HUES48 (cell line): Measurements from ENCODE around the gene ATXN1.
"Not testable (repeated sequence)": the region's sequence is repeated elsewhere in the genome, so short reads cannot be mapped to it uniquely, and the experiment has no call there.

Source experiments
- H3K27ac ChIP-seq: one replicate; pipeline ENCODE4 v1.7.0; 2013; ENCODE audit warnings: low read depth, low read length, inconsistent platforms
- H3K27me3 ChIP-seq: 2 replicates; pipeline ENCODE4 v1.6.1; 2013; ENCODE audit warnings: mild to moderate bottlenecking, low read length; ENCODE audit not compliant: control insufficient read depth, insufficient read depth
- H3K36me3 ChIP-seq: 2 replicates; pipeline ENCODE4 v1.6.1; 2013; ENCODE audit warnings: low read length; ENCODE audit not compliant: control insufficient read depth, insufficient read depth
- H3K4me1 ChIP-seq: 2 replicates; pipeline ENCODE4 v1.6.1; 2013; ENCODE audit warnings: mild to moderate bottlenecking, low read length; ENCODE audit not compliant: control insufficient read depth, insufficient read depth
- H3K4me3 ChIP-seq: 2 replicates; pipeline ENCODE4 v1.5.1; 2013; ENCODE audit warnings: mild to moderate bottlenecking, low read depth, low read length
- H3K9ac ChIP-seq: 2 replicates; pipeline ENCODE4 v1.6.1; 2013; ENCODE audit warnings: mild to moderate bottlenecking, low read depth, low read length, moderate library complexity
- H3K9me3 ChIP-seq: 2 replicates; pipeline ENCODE4 v1.6.1; 2013; ENCODE audit warnings: low read length; ENCODE audit not compliant: control insufficient read depth, insufficient read depth

The ATXN1 gene

DNA sequence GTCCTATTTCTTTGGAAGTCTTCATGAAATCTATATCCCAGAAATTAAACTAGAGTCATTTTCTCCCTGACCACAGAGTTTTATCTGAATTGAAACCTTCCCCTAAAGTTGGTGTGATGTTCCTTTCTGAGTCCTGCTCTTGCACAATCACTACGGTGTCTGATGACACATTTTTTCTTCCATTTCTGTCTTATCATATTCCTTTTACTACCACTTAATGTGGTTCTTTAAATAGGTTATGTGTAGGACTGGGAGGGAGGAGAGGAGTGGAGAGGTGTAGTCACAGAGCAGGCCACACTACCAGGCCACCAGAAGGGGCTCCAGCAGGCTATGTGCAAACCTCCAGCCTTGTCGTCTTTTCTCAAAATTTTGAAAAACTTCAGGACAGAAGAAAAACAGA, 39.7 kb upstream of the ATXN1 start:
- H3K36me3 ChIP-seq = no peaks in the 10 kb centered on the region
- no peak overlapping the region for H3K4me3 ChIP-seq
- no peaks in the 10 kb centered on the region for H3K9me3 ChIP-seq
- no peaks in the 10 kb centered on the region for H3K27me3 ChIP-seq
- H3K27ac ChIP-seq = no peak overlapping the region
- peaks cover 34% of the 10 kb centered on the region for H3K4me1 ChIP-seq
- no peak overlapping the region for H3K9ac ChIP-seq

DNA sequence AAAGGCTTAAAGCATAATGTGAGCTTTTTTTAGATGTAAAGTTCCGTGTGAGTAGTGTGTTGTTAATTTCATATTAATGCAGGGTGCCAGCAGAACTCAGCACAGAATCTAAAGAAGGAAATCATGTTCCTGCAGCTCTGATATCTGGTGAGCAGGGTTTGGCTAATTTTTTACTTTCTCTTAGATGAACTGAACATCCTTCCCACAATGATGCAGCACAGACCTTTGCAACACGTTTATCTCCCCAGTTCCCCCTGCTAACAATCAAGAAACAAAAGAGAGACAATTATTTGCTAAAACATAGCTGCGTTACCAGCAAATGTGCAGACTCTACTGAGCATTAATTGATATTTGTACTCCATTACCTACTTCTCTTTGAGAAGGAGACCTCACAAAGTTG, 39.1 kb upstream of the ATXN1 start:
- peaks cover 28% of the 10 kb centered on the region for H3K4me1 ChIP-seq
- no peak overlapping the region for H3K9ac ChIP-seq
- no peak overlapping the region for H3K4me3 ChIP-seq
- no peaks in the 10 kb centered on the region for H3K27me3 ChIP-seq
- H3K9me3 ChIP-seq = no peaks in the 10 kb centered on the region
- no peaks in the 10 kb centered on the region for H3K36me3 ChIP-seq
- no peak overlapping the region for H3K27ac ChIP-seq

DNA sequence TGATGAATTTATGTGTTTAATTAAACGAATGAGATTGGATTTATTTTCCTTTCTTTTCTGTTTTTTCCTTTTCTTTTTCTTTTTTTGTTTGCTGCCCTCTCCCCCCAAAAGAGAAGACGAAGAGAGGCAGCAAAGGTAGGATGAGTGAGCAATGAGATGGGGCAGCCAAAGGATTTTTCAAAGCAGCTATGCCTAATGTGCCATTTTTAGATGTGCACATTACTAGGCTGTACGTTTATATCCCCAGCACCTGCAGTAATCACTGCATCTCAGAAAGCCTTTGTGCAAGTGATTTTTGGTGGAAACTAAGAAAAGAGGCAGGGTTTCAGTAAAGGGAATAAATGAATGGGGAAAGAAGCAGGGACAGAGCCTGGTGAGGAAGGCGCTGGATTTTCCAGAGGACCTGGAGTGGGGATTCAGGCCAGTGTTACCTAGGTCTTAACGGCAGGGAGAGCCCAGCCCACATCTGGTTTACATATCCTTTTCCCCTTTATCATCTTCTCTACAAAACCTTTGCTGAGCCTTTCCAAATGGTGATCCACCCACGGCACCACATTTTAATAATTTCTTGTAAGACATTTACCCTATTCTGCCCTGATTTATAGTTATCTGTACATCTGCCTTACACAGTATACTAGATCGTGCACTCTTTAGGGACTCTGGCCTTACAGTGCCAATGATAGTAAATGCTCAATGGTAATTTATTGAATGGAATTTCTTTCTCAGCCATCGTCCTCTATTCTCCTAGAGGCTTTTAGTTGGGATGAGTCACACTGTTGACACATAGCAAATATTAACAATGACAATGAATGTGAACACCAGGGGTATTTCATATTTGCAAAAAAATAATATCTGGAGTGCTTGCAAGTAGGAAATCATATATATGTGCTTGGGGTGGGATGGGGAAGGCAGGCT, 38.3 kb upstream of the ATXN1 start:
- Histone ChIP-seq H3K36me3 (no peaks in the 10 kb centered on the region), H3K4me3 (no peak overlapping the region), H3K9ac (no peak overlapping the region), H3K27ac (no peak overlapping the region), H3K9me3 (no peaks in the 10 kb centered on the region), H3K27me3 (no peaks in the 10 kb centered on the region), H3K4me1 (peaks cover 20% of the 10 kb centered on the region)

DNA sequence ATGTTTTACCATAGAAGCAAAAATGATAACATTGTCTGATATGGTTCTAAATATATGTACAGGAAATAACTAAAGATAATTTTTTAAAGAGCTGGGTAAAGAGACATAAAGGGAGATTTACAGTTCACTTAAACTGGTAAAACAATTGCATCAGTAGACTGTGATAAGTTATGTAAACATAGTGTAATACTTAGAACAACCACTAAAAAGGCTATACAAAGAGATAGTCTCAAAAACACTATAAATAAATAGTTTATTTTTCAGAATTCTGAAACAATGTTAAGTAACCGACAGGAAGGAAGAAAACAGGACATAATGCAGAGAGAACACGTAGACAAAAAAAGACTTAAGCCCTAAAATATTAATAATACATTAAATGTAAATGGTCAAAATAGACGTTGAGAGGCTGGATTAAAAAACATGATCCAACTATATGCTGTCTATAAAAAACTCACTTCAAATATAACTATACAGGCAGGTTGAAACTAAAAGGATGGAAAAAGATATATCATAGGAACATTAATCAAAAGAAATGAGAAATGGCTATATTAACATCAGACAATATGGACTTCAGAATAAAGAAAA, 32.7 kb upstream of the ATXN1 start:
- Histone ChIP-seq H3K9ac (no peak overlapping the region), H3K4me1 (no peaks in the 10 kb centered on the region), H3K9me3 (peaks cover 20% of the 10 kb centered on the region), H3K27me3 (no peaks in the 10 kb centered on the region), H3K27ac (no peak overlapping the region), H3K4me3 (no peak overlapping the region), H3K36me3 (no peaks in the 10 kb centered on the region)

DNA sequence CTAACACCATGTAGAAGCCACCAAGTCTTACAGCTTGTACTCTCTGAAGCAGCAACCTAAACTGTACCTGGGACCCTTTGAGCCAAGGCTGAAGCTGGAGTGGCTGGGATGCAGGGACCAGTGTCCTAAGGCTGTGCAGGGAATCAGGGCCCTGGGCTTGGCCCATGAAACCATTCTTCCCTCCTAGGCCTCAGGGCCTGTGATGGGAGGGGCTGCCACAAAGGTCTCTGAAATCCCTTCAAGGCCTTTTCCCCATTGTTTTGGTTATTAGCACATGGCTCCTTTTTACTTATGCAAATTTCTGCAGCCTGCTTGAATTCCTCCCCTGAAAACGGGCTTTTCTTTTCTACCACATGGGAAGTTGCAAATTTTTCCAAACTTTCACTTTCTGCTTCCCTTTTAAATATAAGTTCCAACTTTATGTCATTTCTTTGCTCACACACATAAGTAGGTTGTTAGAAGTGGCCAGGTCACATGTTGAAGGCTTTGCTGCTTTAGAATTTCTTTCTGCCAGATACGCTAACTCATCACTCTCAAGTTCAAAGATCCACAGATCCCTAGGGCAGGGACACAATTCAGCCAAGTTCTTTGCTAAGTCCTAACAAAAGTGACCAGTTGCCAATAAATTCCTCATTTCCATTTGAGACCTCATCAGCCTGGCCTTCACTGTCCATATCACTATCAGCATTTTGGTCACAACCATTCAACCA, 28.2 kb upstream of the ATXN1 start:
- Histone ChIP-seq H3K4me3 (peak overlapping the region; percentile 17; the same call in 1 of the 2 replicates), H3K27ac (no peak overlapping the region), H3K27me3 (no peaks in the 10 kb centered on the region), H3K9me3 (peaks cover 32% of the 10 kb centered on the region), H3K9ac (no peak overlapping the region), H3K4me1 (no peaks in the 10 kb centered on the region), H3K36me3 (no peaks in the 10 kb centered on the region)

DNA sequence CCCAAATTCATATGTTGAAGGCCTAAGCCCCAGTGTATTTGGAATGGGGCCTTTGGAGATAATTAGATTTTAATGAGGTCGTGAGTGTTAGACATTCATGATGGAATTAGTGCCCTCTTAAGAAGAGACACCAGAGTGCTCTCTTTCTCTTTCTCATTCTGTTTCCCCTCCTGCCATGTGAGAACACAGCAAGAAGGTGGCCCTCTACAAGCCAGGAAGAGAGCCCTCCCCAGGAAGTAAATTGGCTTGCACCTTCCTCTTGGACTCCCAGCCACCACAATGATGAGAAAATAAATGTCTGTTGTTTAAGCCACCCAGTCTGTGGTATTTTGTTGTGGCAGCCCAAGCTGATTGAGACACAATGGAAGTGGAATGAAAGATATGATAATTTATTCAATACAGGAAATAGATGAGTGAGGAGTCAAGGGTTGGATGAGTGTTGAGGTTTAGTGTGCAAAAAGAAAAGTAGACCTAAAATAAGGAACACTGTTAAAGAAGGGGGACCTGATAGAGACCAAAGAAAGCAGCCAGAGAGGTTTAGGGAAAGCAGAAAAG, 25.9 kb upstream of the ATXN1 start:
- Histone ChIP-seq H3K36me3 (no peaks in the 10 kb centered on the region), H3K4me1 (no peaks in the 10 kb centered on the region), H3K27me3 (no peaks in the 10 kb centered on the region), H3K4me3 (no peak overlapping the region), H3K9me3 (peaks cover 32% of the 10 kb centered on the region), H3K9ac (no peak overlapping the region), H3K27ac (no peak overlapping the region)

DNA sequence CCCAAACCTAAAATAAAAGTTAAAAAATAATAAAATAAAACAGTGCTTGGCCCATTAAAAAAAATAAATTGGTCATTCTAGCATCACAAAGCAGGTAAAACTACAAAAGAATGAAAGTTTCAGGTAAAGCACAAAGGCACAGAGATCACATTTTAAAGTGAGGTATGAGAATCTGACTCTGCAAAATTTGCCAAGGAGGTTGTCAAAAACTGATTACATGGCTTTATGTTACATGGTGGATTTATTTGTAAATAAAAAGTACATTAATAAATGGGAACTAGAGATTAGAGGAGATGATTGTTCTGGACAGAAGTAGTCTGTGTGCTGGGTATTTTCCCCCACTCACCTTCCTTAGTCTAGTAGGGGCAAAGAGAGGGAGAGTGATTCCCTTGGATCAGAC, 24.2 kb upstream of the ATXN1 start:
- Histone ChIP-seq H3K27me3 (no peaks in the 10 kb centered on the region), H3K27ac (no peak overlapping the region), H3K36me3 (no peaks in the 10 kb centered on the region), H3K9ac (no peak overlapping the region), H3K9me3 (peaks cover 28% of the 10 kb centered on the region), H3K4me3 (no peak overlapping the region), H3K4me1 (no peaks in the 10 kb centered on the region)

DNA sequence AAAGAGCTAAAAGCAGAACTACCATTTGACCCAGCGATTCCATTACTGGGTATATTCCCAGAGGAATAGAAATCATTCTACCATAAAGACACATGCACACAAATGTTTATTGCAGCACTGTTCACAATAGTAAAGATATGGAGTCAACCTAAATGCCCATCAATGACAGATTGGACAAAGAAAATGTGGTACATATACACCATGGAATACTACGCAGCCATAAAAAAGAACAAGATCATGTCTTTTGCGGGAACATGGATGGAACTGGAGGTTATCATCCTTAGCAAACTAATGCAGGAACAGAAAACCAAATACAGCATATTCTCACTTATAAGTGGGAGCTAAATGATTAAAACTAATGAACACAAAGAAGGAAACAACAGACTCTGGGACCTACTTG, 23.7 kb upstream of the ATXN1 start:
- H3K9me3 ChIP-seq = peaks cover 22% of the 10 kb centered on the region
- not testable (repeated sequence) for H3K9ac ChIP-seq, H3K27ac ChIP-seq, H3K36me3 ChIP-seq, H3K27me3 ChIP-seq, H3K4me1 ChIP-seq, H3K4me3 ChIP-seq

DNA sequence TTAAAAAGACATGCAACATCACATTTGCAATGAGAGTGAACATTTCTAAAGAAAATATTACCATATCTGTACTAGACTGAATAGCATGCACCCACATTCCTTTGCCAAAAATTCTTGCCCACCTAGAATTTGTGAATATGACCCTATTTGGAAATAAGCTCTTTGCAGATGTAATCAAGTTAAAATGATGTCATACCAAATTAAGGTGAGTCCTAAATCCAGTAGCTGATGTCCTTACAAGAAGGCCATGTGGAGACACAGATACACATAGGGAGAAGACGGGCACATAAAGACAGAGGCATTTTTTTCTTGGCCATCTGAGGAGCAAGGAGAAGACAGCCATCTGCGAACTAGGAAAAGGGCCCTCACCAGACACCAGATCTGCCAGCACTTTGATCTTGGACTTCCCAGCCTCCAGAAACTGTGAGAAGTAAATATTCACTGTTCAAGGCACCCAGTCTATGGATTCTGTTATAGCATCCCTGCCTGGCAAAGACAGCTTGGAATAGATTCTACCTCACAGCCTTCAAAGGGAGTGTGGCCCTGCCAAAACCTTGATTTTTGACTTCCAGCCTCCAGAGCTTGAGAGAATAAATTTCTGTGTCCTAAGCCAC, 22.8 kb upstream of the ATXN1 start:
- Histone ChIP-seq H3K27ac (no peak overlapping the region), H3K9me3 (peaks cover 13% of the 10 kb centered on the region), H3K9ac (no peak overlapping the region), H3K4me3 (no peak overlapping the region), H3K36me3 (no peaks in the 10 kb centered on the region), H3K4me1 (no peaks in the 10 kb centered on the region), H3K27me3 (no peaks in the 10 kb centered on the region)

DNA sequence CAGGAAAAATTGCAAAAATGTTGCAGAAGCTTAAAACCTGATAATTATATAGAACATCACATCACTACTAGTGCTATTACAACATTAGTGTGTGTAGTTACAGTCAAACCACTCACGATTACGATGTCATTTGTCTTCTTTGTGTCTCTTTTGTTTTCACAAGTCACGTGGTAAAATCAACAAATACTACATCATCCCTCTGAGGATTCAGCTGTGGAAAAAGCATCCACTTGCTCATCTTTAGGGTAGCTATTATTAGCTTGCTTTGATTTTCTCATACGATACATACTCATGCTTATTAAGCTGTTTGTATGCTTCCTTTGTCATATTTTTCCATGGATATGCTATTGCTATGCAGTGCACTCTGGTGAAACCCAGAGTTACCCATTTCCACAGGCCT, 22.2 kb upstream of the ATXN1 start:
- Histone ChIP-seq H3K9me3 (peaks cover 8% of the 10 kb centered on the region), H3K9ac (no peak overlapping the region), H3K36me3 (no peaks in the 10 kb centered on the region), H3K27me3 (no peaks in the 10 kb centered on the region), H3K4me1 (no peaks in the 10 kb centered on the region), H3K4me3 (no peak overlapping the region), H3K27ac (no peak overlapping the region)
